ENCODE data around the gene NASP.

The NASP gene

GRCh38 chr1:45583666-45584350 is at the start of gene NASP:
NASP (plus strand) TSS chr1:45584041; CDS start chr1:45584147, 106 bp downstream.
- peak; percentile 83 for DNase-seq (ENCODE audit: low read depth, low spot score)

- DNase-seq (ENCODE audit: low read depth, low spot score), result no peak
These were observed 47.7 kb upstream of the NASP start for GRCh38 chr1:45535988-45536766.

GRCh38 chr1:45536886-45537285 is 47.0 kb upstream of the NASP start:
- DNase-seq (ENCODE audit: low read depth, low spot score), result no peak

GRCh38 chr1:45541193-45541592 is 42.6 kb upstream of the NASP start:
- no peak for DNase-seq (ENCODE audit: low read depth, low spot score)

GRCh38 chr1:45542591-45542990 is 41.2 kb upstream of the NASP start:
- no peak for DNase-seq (ENCODE audit: low read depth, low spot score)

GRCh38 chr1:45543581-45544417 is 40.0 kb upstream of the NASP start:
- DNase-seq (ENCODE audit: low read depth, low spot score), result peak; percentile 10

GRCh38 chr1:45544530-45544929 is 39.3 kb upstream of the NASP start:
- DNase-seq (ENCODE audit: low read depth, low spot score), result no peak

- no peak for DNase-seq (ENCODE audit: low read depth, low spot score)
These were observed 38.8 kb upstream of the NASP start for GRCh38 chr1:45545019-45545493.

- DNase-seq (ENCODE audit: low read depth, low spot score), result no peak
These were observed 38.1 kb upstream of the NASP start for GRCh38 chr1:45545553-45546310.

- DNase-seq (ENCODE audit: low read depth, low spot score), result peak; percentile 77
These were observed 33.2 kb upstream of the NASP start, which contains the start of gene AKR1A1 for GRCh38 chr1:45550401-45551351. AKR1A1 (plus strand) TSS chr1:45550826; CDS start chr1:45561795, 10,969 bp downstream.

GRCh38 chr1:45551684-45552083 is 32.2 kb upstream of the NASP start:
- no peak for DNase-seq (ENCODE audit: low read depth, low spot score)

GRCh38 chr1:45552331-45552730 is 31.5 kb upstream of the NASP start:
- no peak for DNase-seq (ENCODE audit: low read depth, low spot score)

- no peak for DNase-seq (ENCODE audit: low read depth, low spot score)
These were observed 29.6 kb upstream of the NASP start for GRCh38 chr1:45554198-45554597.

GRCh38 chr1:45557422-45557944 is 26.4 kb upstream of the NASP start:
- no peak for DNase-seq (ENCODE audit: low read depth, low spot score)

- no peak for DNase-seq (ENCODE audit: low read depth, low spot score)
These were observed 20.0 kb upstream of the NASP start for GRCh38 chr1:45563843-45564242.

GRCh38 chr1:45566722-45567121 is 17.1 kb upstream of the NASP start:
- no peak for DNase-seq (ENCODE audit: low read depth, low spot score)

GRCh38 chr1:45567911-45568310 is 15.9 kb upstream of the NASP start:
- DNase-seq (ENCODE audit: low read depth, low spot score), result no peak

GRCh38 chr1:45568421-45568820 is 15.4 kb upstream of the NASP start:
- no peak for DNase-seq (ENCODE audit: low read depth, low spot score)

GRCh38 chr1:45569571-45569961 is 14.3 kb upstream of the NASP start:
- DNase-seq (ENCODE audit: low read depth, low spot score), result no peak

Data from activated naive CD8-positive, alpha-beta T cell treated with anti-CD3 and anti-CD28 coated beads, Interleukin-2, amount 50 U/mL, for 16 hours (primary cell).